ENCODE measurements around the gene SRY.
"Not testable (repeated sequence)": the region's sequence is repeated elsewhere in the genome, so short reads cannot be mapped to it uniquely, and the experiment has no call there.

GRCh38 chrY:2817146-2817896 lies 29.8 kb upstream of the SRY start:
- not testable (repeated sequence) for TF ChIP-seq NFIC (IDR thresholded peaks at IDR 0.05; ENCODE audit: borderline replicate concordance); MAX (IDR thresholded peaks at IDR 0.05; ENCODE audit: low read depth); RFX5 (IDR thresholded peaks at IDR 0.05; ENCODE audit: low read length); POLR2AphosphoS5 (IDR thresholded peaks at IDR 0.05; ENCODE audit: low read depth, low read length); SIN3A (IDR thresholded peaks at IDR 0.05; ENCODE audit: borderline replicate concordance, low read depth, low read length); GATA2 (CRISPR knock-in tag; IDR thresholded peaks at IDR 0.05); TEAD4 (IDR thresholded peaks at IDR 0.05; ENCODE audit: borderline replicate concordance, insufficient read depth); REST (IDR thresholded peaks at IDR 0.05; ENCODE audit: low read depth, low read length); RCOR1 (IDR thresholded peaks at IDR 0.05; ENCODE audit: low read length); ZBTB33 (IDR thresholded peaks at IDR 0.05; ENCODE audit: borderline replicate concordance, low read depth); CHD2 (IDR thresholded peaks at IDR 0.05; ENCODE audit: low read length, partially characterized antibody)
- TF ChIP-seq, protein P1, sequence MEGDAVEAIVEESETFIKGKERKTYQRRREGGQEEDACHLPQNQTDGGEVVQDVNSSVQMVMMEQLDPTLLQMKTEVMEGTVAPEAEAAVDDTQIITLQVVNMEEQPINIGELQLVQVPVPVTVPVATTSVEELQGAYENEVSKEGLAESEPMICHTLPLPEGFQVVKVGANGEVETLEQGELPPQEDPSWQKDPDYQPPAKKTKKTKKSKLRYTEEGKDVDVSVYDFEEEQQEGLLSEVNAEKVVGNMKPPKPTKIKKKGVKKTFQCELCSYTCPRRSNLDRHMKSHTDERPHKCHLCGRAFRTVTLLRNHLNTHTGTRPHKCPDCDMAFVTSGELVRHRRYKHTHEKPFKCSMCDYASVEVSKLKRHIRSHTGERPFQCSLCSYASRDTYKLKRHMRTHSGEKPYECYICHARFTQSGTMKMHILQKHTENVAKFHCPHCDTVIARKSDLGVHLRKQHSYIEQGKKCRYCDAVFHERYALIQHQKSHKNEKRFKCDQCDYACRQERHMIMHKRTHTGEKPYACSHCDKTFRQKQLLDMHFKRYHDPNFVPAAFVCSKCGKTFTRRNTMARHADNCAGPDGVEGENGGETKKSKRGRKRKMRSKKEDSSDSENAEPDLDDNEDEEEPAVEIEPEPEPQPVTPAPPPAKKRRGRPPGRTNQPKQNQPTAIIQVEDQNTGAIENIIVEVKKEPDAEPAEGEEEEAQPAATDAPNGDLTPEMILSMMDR (IDR thresholded peaks at IDR 0.05) = not testable (repeated sequence)
- TF ChIP-seq, protein P2, sequence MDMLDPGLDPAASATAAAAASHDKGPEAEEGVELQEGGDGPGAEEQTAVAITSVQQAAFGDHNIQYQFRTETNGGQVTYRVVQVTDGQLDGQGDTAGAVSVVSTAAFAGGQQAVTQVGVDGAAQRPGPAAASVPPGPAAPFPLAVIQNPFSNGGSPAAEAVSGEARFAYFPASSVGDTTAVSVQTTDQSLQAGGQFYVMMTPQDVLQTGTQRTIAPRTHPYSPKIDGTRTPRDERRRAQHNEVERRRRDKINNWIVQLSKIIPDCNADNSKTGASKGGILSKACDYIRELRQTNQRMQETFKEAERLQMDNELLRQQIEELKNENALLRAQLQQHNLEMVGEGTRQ (IDR thresholded peaks at IDR 0.05; ENCODE audit: borderline replicate concordance, low read depth, low read length) = not testable (repeated sequence)
